ENCODE results near the gene ZNF280A. TPM values are rescaled to one million over a fixed set of nuclear protein-coding genes. Genes with fewer than 3 reads are reported as not detected.
A peak's percentile ranks its signal among the peaks of the same experiment; 100 is the strongest.

ZNF280A gene
- total RNA-seq, result not detected

GRCh38 chr22:22520020-22520656, at the start of gene ZNF280A:
TSS of gene ZNF280A (minus strand) at chr22:22520270. CDS start at chr22:22515630, 4,640 bp downstream.
- Mint-ChIP-seq H3K36me3 (ENCODE audit: low read depth) (no peaks in the 10 kb centered on the region), H3K27me3 (peaks cover 20% of the 10 kb centered on the region), H3K9me3 (no peaks in the 10 kb centered on the region), H3K27ac (no peak within 1 kb of the TSS), H3K4me1 (no peaks in the 10 kb centered on the region), H3K4me3 (no peak within 1 kb of the TSS)
- ATAC-seq (replicated peaks), result no peak

- H3K4me3 Mint-ChIP-seq, result no peak overlapping the region
- H3K27me3 Mint-ChIP-seq, result peaks cover 41% of the 10 kb centered on the region
- no peaks in the 10 kb centered on the region for H3K9me3 Mint-ChIP-seq
- ATAC-seq (replicated peaks), result no peak
- no peaks in the 10 kb centered on the region for H3K4me1 Mint-ChIP-seq
- no peak overlapping the region for H3K27ac Mint-ChIP-seq
- H3K36me3 Mint-ChIP-seq (ENCODE audit: low read depth), result no peaks in the 10 kb centered on the region
These were observed 49.1 kb upstream of the ZNF280A start for GRCh38 chr22:22569218-22569617.

GRCh38 chr22:22565981-22566380, 45.9 kb upstream of the ZNF280A start:
- no peak for ATAC-seq (replicated peaks)
- Mint-ChIP-seq H3K4me3 (no peak overlapping the region), H3K4me1 (no peaks in the 10 kb centered on the region), H3K9me3 (no peaks in the 10 kb centered on the region), H3K27ac (no peak overlapping the region), H3K27me3 (peaks cover 29% of the 10 kb centered on the region), H3K36me3 (ENCODE audit: low read depth) (no peaks in the 10 kb centered on the region)

- H3K27ac Mint-ChIP-seq, result no peak within 1 kb of the TSS
- H3K4me3 Mint-ChIP-seq, result no peak within 1 kb of the TSS
- no peaks in the 10 kb centered on the region for H3K4me1 Mint-ChIP-seq
- ATAC-seq (replicated peaks), result peak; percentile 84
- H3K36me3 Mint-ChIP-seq (ENCODE audit: low read depth), result no peaks in the 10 kb centered on the region
- no peaks in the 10 kb centered on the region for H3K9me3 Mint-ChIP-seq
- peaks cover 2% of the 10 kb centered on the region for H3K27me3 Mint-ChIP-seq
These were observed 39.0 kb upstream of the ZNF280A start, which contains the start of gene PRAME for GRCh38 chr22:22558972-22559603. TSS of gene PRAME (minus strand) at chr22:22559265. CDS start at chr22:22556832, 2,433 bp downstream.

GRCh38 chr22:22558071-22558971, 38.3 kb upstream of the ZNF280A start:
- peaks cover 2% of the 10 kb centered on the region for H3K27me3 Mint-ChIP-seq
- ATAC-seq (replicated peaks), result no peak
- H3K9me3 Mint-ChIP-seq, result no peaks in the 10 kb centered on the region

GRCh38 chr22:22556995-22557925, 37.2 kb upstream of the ZNF280A start:
- no peak for ATAC-seq (replicated peaks)
- Mint-ChIP-seq H3K27me3 (no peaks in the 10 kb centered on the region), H3K4me1 (no peaks in the 10 kb centered on the region), H3K4me3 (no peak overlapping the region), H3K36me3 (ENCODE audit: low read depth) (no peaks in the 10 kb centered on the region), H3K9me3 (no peaks in the 10 kb centered on the region), H3K27ac (no peak overlapping the region)

More at GRCh38 chr22:22558071-22558971, 38.3 kb upstream of the ZNF280A start:
- Mint-ChIP-seq H3K27ac (no peak overlapping the region), H3K4me1 (no peaks in the 10 kb centered on the region), H3K36me3 (ENCODE audit: low read depth) (no peaks in the 10 kb centered on the region), H3K4me3 (no peak overlapping the region)

GRCh38 chr22:22556578-22556977, 36.5 kb upstream of the ZNF280A start:
- Mint-ChIP-seq H3K4me1 (no peaks in the 10 kb centered on the region), H3K27me3 (no peaks in the 10 kb centered on the region), H3K4me3 (no peak overlapping the region), H3K9me3 (no peaks in the 10 kb centered on the region), H3K36me3 (ENCODE audit: low read depth) (no peaks in the 10 kb centered on the region), H3K27ac (no peak overlapping the region)
- no peak for ATAC-seq (replicated peaks)

- Mint-ChIP-seq H3K27ac (no peak overlapping the region), H3K9me3 (no peaks in the 10 kb centered on the region), H3K27me3 (no peaks in the 10 kb centered on the region), H3K4me3 (no peak overlapping the region), H3K36me3 (ENCODE audit: low read depth) (no peaks in the 10 kb centered on the region), H3K4me1 (no peaks in the 10 kb centered on the region)
- no peak for ATAC-seq (replicated peaks)
These were observed 35.5 kb upstream of the ZNF280A start for GRCh38 chr22:22555596-22555995.

GRCh38 chr22:22554587-22555284, 34.7 kb upstream of the ZNF280A start:
- no peaks in the 10 kb centered on the region for H3K27me3 Mint-ChIP-seq
- H3K36me3 Mint-ChIP-seq (ENCODE audit: low read depth), result no peaks in the 10 kb centered on the region
- no peaks in the 10 kb centered on the region for H3K9me3 Mint-ChIP-seq
- no peak for ATAC-seq (replicated peaks)
- H3K4me3 Mint-ChIP-seq, result no peak overlapping the region
- no peaks in the 10 kb centered on the region for H3K4me1 Mint-ChIP-seq
- H3K27ac Mint-ChIP-seq, result no peak overlapping the region

GRCh38 chr22:22553735-22554586, 33.9 kb upstream of the ZNF280A start:
- Mint-ChIP-seq H3K27ac (no peak overlapping the region), H3K36me3 (ENCODE audit: low read depth) (no peaks in the 10 kb centered on the region), H3K9me3 (no peaks in the 10 kb centered on the region), H3K27me3 (no peaks in the 10 kb centered on the region), H3K4me3 (no peak overlapping the region), H3K4me1 (no peaks in the 10 kb centered on the region)
- ATAC-seq (replicated peaks), result no peak

GRCh38 chr22:22553141-22553540, 33.1 kb upstream of the ZNF280A start:
- no peaks in the 10 kb centered on the region for H3K4me1 Mint-ChIP-seq
- H3K27ac Mint-ChIP-seq, result no peak overlapping the region
- H3K36me3 Mint-ChIP-seq (ENCODE audit: low read depth), result no peaks in the 10 kb centered on the region
- no peaks in the 10 kb centered on the region for H3K27me3 Mint-ChIP-seq
- H3K4me3 Mint-ChIP-seq, result no peak overlapping the region
- no peak for ATAC-seq (replicated peaks)
- no peaks in the 10 kb centered on the region for H3K9me3 Mint-ChIP-seq

GRCh38 chr22:22552630-22553029, 32.6 kb upstream of the ZNF280A start:
- no peak for ATAC-seq (replicated peaks)
- Mint-ChIP-seq H3K4me1 (no peaks in the 10 kb centered on the region), H3K4me3 (no peak overlapping the region), H3K27ac (no peak overlapping the region), H3K9me3 (no peaks in the 10 kb centered on the region), H3K36me3 (ENCODE audit: low read depth) (no peaks in the 10 kb centered on the region), H3K27me3 (peaks cover 4% of the 10 kb centered on the region)
